Measurements from ENCODE around the gene EXOSC2. TPM values are rescaled to one million over a fixed set of nuclear protein-coding genes. Genes with fewer than 3 reads are reported as not detected.

The EXOSC2 gene
- polyA plus RNA-seq, 1 donor (not counting 4 experiments of a cell fraction or from before 2014, with no cell fraction given): 37.5 TPM

DNA sequence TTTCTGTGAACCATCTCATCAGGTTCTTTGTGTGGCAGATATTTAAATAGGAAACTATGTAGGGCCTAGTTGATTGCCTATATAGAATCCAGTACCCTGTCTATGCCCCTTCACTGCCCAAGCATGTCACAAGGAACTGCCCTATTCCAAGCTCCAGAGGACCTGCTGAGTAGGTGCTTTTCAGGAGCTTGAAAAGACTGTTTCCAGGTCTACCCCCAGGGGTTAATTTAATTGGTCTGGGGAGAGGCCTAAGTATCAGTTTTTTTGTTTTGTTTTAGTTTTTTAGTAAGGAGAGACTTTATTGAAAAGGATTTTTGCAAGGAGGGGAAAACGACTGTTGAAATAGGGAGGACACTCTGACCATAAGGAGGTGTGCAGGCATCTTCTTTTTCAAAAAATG is 43.3 kb downstream of the EXOSC2 start:
- Histone ChIP-seq H3K9ac (ENCODE audit: control insufficient read depth, extremely low read depth, insufficient read depth, low read length) (no peak overlapping the region), H4K20me1 (ENCODE audit: control insufficient read depth, extremely low read depth, insufficient read depth, low read length) (no peaks in the 10 kb centered on the region), H3K4me2 (ENCODE audit: control insufficient read depth, extremely low read depth, insufficient read depth, low read depth, low read length) (no peak overlapping the region), H3K27me3 (ENCODE audit: control insufficient read depth, extremely low read depth, insufficient read depth, low read length) (no peaks in the 10 kb centered on the region), H3K9me1 (ENCODE audit: control insufficient read depth, extremely low read depth, insufficient read depth, low read length) (no peaks in the 10 kb centered on the region), H2AFZ (ENCODE audit: control insufficient read depth, low read length) (no peak overlapping the region), H3K4me3 (ENCODE audit: control insufficient read depth in 2 of 3, extremely low read depth in 1 of 3, insufficient read depth in 2 of 3, low read depth in 1 of 3, low read length in 3 of 3) (no peak overlapping the region), H3K4me1 (ENCODE audit: control insufficient read depth, extremely low read depth, insufficient read depth, low read length) (peaks cover 4% of the 10 kb centered on the region), H3K79me2 (ENCODE audit: control insufficient read depth, insufficient read depth, low read length) (peaks cover 35% of the 10 kb centered on the region), H3K9me3 (ENCODE audit: control insufficient read depth, low read depth, low read length) (no peaks in the 10 kb centered on the region), H3K36me3 (ENCODE audit: control insufficient read depth in 2 of 2, extremely low read depth in 1 of 2, insufficient read depth in 2 of 2, low read length in 2 of 2) (no peaks in the 10 kb centered on the region), H3K27ac (ENCODE audit: control insufficient read depth, insufficient read depth, low read length) (no peak overlapping the region)
- dilution Hi-C loops (cut with MboI; ENCODE audit: extremely low pct_ligation_motif_present, low sequenced_read_pairs): no loop called here
- FAIRE-seq (no peak), DNase-seq (ENCODE audit: low read depth, low spot score) (no peak)
- no peak for TF ChIP-seq EZH2 (IDR thresholded peaks at IDR 0.05; ENCODE audit: low read length)
- TF ChIP-seq, protein P1, sequence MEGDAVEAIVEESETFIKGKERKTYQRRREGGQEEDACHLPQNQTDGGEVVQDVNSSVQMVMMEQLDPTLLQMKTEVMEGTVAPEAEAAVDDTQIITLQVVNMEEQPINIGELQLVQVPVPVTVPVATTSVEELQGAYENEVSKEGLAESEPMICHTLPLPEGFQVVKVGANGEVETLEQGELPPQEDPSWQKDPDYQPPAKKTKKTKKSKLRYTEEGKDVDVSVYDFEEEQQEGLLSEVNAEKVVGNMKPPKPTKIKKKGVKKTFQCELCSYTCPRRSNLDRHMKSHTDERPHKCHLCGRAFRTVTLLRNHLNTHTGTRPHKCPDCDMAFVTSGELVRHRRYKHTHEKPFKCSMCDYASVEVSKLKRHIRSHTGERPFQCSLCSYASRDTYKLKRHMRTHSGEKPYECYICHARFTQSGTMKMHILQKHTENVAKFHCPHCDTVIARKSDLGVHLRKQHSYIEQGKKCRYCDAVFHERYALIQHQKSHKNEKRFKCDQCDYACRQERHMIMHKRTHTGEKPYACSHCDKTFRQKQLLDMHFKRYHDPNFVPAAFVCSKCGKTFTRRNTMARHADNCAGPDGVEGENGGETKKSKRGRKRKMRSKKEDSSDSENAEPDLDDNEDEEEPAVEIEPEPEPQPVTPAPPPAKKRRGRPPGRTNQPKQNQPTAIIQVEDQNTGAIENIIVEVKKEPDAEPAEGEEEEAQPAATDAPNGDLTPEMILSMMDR (optimal IDR thresholded peaks at IDR 0.05 in 1 of 3, IDR thresholded peaks at IDR 0.05 in 1 of 3, conservative IDR thresholded peaks at IDR 0.05 in 1 of 3; ENCODE audit: extremely low read depth in 1 of 3, insufficient read depth in 2 of 3, low read length in 3 of 3): no peak

DNA sequence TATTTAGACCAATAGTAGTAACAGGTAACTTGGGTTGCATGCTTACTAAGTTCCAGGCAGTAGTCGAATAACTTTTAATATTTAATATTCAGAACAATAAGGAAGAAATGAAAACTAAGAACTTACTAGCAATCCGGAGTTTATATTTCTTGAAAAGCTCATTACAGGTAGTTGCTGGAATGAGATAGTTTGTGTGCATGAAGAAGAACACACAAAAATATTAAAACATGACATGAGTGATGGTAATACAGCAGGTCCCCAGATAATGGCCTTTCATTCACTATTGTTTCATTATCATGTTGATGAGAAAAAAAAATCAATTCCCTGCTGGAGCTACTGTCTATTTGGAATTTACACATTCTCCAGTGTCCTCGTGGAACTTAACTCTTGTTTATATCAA is 44.7 kb downstream of the EXOSC2 start:
- dilution Hi-C loops (cut with MboI; ENCODE audit: extremely low pct_ligation_motif_present, low sequenced_read_pairs): no loop called here
- H4K20me1 ChIP-seq (ENCODE audit: control insufficient read depth, extremely low read depth, insufficient read depth, low read length): no peaks in the 10 kb centered on the region
- FAIRE-seq: no peak

More for the DNA sequence above, 44.7 kb downstream of the EXOSC2 start:
- peaks cover 7% of the 10 kb centered on the region for H3K4me1 ChIP-seq (ENCODE audit: control insufficient read depth, extremely low read depth, insufficient read depth, low read length)
- H3K9me3 ChIP-seq (ENCODE audit: control insufficient read depth, low read depth, low read length): no peaks in the 10 kb centered on the region
- no peaks in the 10 kb centered on the region for H3K27me3 ChIP-seq (ENCODE audit: control insufficient read depth, extremely low read depth, insufficient read depth, low read length)
- H3K79me2 ChIP-seq (ENCODE audit: control insufficient read depth, insufficient read depth, low read length): peaks cover 33% of the 10 kb centered on the region
- H2AFZ ChIP-seq (ENCODE audit: control insufficient read depth, low read length): no peak overlapping the region
- no peak overlapping the region for H3K9ac ChIP-seq (ENCODE audit: control insufficient read depth, extremely low read depth, insufficient read depth, low read length)
- H3K9me1 ChIP-seq (ENCODE audit: control insufficient read depth, extremely low read depth, insufficient read depth, low read length): no peaks in the 10 kb centered on the region
- no peak overlapping the region for H3K27ac ChIP-seq (ENCODE audit: control insufficient read depth, insufficient read depth, low read length)
- no peak overlapping the region for H3K4me2 ChIP-seq (ENCODE audit: control insufficient read depth, extremely low read depth, insufficient read depth, low read depth, low read length)
- H3K36me3 ChIP-seq (ENCODE audit: control insufficient read depth in 2 of 2, extremely low read depth in 1 of 2, insufficient read depth in 2 of 2, low read length in 2 of 2): no peaks in the 10 kb centered on the region
- no peak for TF ChIP-seq EZH2 (IDR thresholded peaks at IDR 0.05; ENCODE audit: low read length)
- TF ChIP-seq, protein P1 (optimal IDR thresholded peaks at IDR 0.05 in 1 of 3, IDR thresholded peaks at IDR 0.05 in 1 of 3, conservative IDR thresholded peaks at IDR 0.05 in 1 of 3; ENCODE audit: extremely low read depth in 1 of 3, insufficient read depth in 2 of 3, low read length in 3 of 3): no peak
- no peak for DNase-seq (ENCODE audit: low read depth, low spot score)
- H3K4me3 ChIP-seq (ENCODE audit: control insufficient read depth in 2 of 3, extremely low read depth in 1 of 3, insufficient read depth in 2 of 3, low read depth in 1 of 3, low read length in 3 of 3): no peak overlapping the region

All from keratinocyte (primary cell).